ENCODE measurements around the gene ZDHHC12.

ZDHHC12 gene, protein sequence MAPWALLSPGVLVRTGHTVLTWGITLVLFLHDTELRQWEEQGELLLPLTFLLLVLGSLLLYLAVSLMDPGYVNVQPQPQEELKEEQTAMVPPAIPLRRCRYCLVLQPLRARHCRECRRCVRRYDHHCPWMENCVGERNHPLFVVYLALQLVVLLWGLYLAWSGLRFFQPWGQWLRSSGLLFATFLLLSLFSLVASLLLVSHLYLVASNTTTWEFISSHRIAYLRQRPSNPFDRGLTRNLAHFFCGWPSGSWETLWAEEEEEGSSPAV

DNA sequence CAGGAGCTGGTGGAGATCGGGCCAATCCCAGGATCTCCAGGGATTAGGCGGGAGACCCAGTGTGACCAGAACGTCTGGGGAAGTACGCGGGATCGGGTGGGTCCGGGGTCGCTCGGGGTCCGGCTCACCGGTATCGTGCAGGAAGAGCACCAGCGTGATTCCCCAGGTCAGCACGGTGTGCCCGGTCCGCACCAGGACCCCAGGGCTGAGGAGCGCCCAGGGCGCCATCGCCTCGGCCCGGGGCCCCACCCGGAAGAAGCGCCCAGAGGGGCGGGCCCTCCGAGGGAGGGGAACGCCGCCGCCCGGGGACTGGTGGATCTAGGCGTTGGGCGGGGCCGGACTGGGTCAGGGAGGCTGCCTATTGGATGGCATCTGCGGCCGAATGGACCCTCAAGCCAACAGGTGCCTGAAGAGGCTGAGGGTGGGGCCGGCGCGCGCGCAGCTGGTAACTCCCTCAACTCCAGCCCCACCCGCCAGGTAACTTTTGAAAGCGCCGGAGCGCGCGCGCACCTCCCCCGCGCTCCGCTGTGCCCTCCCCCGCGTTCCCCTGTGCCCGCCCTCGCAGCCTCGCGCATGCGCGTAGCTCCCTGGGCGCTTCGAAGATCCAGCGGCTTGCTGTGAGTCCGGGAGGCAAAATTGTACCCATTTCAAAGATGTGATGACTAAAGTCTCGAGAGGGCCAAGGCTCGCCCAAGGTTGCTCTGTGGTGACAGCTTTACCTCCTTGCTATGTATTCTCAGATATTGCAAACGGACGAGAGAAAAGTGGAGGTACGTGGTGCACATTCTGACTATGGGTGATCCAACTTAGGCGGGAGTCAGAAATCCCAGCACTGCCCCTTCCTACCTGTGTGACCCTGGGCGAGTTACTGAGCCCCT lies at the start of gene ZDHHC12:
TSS of gene ZDHHC12 (minus strand) at position 262 of the 878 bp plus-strand sequence. CDS start at position 228, 34 bp downstream.
- DNase-seq (ENCODE audit: low spot score) = peak; percentile 95

DNA sequence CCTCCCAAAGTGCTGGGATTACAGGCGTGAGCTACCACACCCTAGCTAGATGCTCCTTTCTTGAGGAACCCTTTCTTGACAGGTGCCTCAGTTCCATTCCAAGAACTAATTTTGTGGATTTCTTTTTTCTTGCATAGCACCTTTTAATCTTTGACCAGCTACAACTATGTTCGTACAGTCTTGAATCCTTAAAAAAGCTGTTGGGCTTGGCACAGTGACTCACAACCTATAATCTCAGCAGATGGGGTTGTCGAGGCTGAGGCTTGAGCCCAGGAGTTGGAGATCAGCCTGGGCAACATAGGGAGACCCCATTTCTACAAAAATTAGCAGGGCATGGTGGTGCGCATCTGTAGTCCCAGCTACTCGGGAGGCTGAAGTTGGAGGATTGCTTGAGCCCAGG lies 49.1 kb upstream of the ZDHHC12 start:
- no peak for DNase-seq (ENCODE audit: low spot score)

DNA sequence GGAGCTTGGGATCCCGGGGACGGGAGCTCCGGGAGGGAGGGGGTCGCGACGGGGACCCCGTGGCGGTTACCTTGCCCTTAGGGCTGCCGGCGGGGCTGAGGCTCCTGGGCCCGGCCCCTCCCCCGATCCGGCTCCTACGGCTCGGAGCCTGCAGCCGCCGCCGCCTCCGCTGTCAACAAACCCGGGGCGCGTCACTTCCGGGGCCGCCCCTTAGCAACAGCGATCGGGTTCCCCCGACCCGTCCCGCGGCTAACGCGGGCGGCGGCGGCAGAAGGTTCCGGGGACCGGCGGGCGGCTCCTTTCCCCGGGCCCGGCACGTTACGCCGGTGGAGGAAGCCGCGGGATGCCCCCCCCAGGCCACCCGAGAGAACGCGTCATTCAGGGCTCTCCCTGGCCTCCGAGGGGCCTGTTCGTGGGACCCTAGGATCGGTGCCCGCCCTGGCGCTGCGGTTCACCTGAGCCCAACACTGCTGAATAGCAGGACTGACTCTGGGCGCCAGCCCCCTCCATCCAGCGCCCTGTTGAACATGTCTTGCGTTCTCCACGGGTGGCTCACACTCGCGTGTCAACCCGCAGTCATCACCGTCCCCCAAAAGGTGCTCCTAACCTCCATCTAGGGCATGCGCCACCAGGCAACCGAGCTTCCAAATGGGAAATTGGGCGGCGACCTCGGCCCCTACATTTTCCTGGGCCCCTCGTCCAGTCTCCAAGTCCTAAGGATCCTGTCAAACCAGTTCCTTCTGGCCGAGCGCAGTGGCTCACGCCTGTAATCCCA lies 48.0 kb upstream of the ZDHHC12 start, which contains the start of gene ZER1:
TSS of gene ZER1 (minus strand) at position 183 of the 775 bp plus-strand sequence. CDS start 16,362 bp downstream, outside the sequence.
- DNase-seq (ENCODE audit: low spot score) = peak; percentile 94

- peak; percentile 40 for DNase-seq (ENCODE audit: low spot score)
Observed at GRCh38 chr9:128771094-128771721, 47.3 kb upstream of the ZDHHC12 start.

- no peak for DNase-seq (ENCODE audit: low spot score)
Observed at GRCh38 chr9:128770286-128771030, 46.5 kb upstream of the ZDHHC12 start.

GRCh38 chr9:128768606-128769005 lies 44.7 kb upstream of the ZDHHC12 start:
- DNase-seq (ENCODE audit: low spot score) = peak; percentile 58

- DNase-seq (ENCODE audit: low spot score) = no peak
Observed at GRCh38 chr9:128765499-128765898, 41.6 kb upstream of the ZDHHC12 start.

DNA sequence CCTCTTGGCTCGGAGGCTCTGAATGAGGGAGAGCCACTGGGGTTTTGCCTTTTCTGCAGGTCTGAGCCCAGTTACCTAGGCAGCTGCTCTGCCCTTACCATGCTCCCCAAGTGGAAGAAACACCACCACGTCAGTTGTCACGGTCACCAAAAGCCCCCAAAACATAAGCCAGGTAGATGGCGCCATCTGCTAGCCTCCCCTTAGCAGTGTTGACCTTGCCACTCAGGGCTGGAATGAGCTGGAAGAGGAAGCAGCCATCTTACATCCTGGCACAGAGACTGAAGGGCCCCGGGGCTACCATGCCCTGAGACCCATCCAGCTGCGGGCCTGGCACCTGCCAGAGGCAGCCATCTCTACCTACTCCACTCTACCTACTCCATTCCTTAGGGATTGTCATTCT lies 40.4 kb upstream of the ZDHHC12 start:
- DNase-seq (ENCODE audit: low spot score) = no peak

DNA sequence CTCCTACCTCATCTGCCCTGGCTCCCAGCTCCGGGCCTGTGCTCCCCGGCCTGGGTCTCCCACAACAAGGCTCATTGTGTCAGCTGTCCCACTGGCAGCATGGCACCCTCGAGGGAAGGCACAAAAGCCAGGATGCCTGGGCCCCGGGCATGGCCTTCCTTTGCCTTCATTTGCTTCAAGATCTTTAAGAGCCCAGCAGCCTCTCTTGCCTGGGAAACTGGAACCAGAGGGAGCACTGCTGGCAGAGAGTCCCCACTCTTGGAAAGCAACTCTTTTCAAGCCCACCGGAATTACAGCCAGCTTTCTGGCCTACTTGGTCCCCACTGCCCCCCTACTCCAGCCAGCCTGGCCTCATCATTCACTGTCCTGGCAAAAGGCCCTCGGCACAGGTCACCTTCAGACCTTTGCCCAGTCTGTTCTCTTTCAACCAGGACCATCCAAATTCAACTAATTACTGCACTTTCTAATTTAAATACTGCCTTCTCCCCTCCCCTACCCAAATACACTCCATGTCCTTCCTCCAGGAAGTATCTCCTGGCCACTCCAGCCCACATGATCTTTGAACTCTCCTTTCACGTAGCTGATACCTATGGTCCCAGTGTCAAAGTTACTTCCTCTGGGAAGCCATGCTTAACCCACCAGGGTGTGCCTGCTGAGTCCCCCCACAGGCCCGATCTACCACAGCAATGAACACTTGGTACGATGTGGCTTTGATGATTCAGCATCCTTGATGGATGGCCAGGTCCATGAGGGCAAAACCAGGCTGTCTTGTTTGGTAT lies 38.9 kb upstream of the ZDHHC12 start:
- DNase-seq (ENCODE audit: low spot score) = no peak

DNA sequence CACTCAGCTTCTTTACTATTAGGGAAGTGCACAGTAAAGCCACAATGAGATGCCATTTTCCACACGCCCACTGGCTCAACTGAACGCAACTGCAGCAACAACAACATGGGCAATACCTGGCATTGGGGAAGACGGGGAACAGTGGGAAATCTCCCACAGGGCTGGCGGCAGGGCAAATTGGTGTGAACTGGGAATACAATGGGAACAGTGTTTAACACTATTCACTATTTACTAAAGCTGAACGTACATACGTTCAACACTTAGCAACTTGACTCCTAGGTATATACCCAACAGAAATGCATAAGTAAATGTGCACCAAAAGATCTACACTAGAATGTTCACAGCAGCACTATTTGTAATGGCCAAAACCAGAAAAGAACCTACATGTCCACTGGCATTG lies 33.7 kb upstream of the ZDHHC12 start:
- no peak for DNase-seq (ENCODE audit: low spot score)

GRCh38 chr9:128753627-128754026 lies 29.7 kb upstream of the ZDHHC12 start:
- DNase-seq (ENCODE audit: low spot score) = no peak

DNA sequence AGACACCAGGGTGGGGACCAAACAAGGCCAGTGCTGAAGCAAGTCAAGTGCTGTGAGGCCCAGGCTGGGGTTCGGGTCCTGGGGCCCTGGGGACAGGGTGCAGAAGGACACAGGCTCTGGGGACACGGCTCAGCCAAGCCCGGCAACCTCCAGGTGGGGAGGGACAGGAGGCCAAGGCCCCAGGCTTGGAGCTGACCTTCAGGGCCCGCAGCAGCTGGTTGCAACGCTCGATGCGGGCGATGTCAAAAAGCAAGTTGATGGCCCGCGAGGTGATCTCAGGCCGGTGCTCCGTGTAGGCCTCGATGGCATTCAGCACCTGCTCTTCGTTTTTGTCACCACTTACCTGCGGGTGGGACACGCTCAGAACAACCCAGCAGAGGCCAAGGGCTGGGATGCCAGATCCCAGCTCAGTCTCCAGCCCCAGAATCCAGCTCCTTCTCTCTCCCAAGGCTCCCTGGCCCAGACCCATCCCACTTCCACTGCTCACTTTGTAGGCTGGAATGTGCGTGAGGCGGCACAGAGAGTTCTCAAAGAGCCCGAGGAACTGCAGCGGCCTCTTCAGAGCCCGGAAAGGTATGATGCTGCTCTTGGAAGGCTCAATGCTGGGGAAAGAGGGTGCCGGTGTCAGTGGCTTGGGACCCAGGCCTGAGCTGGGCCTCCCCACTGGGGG lies 27.1 kb upstream of the ZDHHC12 start:
- DNase-seq (ENCODE audit: low spot score) = no peak

GRCh38 chr9:128747241-128747640 lies 23.3 kb upstream of the ZDHHC12 start:
- no peak for DNase-seq (ENCODE audit: low spot score)

- DNase-seq (ENCODE audit: low spot score) = no peak
Observed at GRCh38 chr9:128743421-128743820, 19.5 kb upstream of the ZDHHC12 start.

DNA sequence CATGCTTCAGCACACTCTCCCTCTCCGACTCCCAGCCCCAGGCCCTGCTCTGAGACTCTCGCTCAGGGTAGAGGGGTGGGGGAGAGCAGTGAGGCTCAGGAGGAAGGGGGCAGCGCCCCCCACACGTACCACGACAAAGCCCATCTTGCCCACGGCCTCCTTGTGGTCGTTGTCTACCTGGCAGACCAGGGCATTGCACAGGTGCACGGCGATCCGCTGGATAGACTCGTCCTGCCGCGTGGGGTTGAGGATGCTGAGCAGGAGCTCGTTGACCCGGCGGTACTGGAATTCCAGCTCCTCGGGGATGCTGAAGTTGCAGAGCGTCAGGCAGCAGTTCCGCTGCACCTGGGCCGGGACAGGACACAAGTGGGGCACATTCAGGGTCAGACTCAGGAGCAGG lies 18.5 kb upstream of the ZDHHC12 start:
- DNase-seq (ENCODE audit: low spot score) = no peak

DNA sequence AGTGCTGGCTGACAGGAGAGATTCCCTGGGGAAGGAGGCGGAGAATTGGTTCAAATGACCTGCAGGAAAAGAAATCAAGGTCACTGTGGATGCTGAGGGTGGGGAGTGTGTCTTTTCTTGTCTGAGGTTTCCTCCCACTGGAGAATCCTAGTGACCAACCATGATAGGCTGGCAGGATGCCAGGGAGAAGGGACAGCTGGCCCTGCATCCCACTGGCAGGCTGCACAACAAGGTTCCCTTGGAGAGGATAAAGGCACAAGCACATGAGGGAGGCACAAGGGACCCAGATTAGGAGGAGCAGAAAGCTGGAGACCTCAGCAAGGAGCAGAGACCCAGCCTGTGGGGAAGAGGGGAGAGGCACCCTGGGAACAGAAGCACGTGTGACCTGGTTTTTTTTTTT lies 11.4 kb upstream of the ZDHHC12 start:
- DNase-seq (ENCODE audit: low spot score) = no peak

- DNase-seq (ENCODE audit: low spot score) = peak; percentile 69
Observed at GRCh38 chr9:128733256-128733655, 9.3 kb upstream of the ZDHHC12 start.

GRCh38 chr9:128732576-128732975 lies 8.6 kb upstream of the ZDHHC12 start:
- no peak for DNase-seq (ENCODE audit: low spot score)

DNA sequence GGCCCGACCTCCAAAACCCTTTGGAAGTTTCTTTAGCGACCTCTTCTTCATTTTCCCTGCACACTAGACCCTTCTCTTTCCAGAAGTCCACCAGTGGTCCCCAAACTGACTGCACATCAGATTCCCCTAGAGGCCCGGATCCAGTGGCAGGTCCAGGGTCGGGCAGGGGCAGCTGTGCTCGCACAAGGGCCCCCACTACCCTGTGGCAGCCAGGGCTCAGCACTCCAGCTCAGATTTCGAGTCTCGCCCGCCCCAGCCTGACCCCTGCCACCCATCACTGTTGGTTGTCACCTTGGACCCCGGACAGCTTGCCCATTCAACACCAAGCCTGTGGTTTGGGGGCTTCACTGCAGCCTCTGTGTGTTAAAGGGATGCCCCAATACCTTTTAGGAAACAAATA lies 7.8 kb upstream of the ZDHHC12 start:
- no peak for DNase-seq (ENCODE audit: low spot score)

- DNase-seq (ENCODE audit: low spot score) = no peak
Observed at GRCh38 chr9:128731093-128731492, 7.2 kb upstream of the ZDHHC12 start.

Measured in hematopoietic multipotent progenitor cell treated with erythropoietin and hydrocortisone succinate and interleukin-3 and kit ligand, for 15 days (in vitro differentiated cells).